ENCODE measurements around the gene MRPL52. TPM values are rescaled to one million over a fixed set of nuclear protein-coding genes. Genes with fewer than 3 reads are reported as not detected.

MRPL52 gene
- total and polyA plus RNA-seq, 12 donors = 90.1 to 300 (median 113) TPM

GRCh38 chr14:22842211-22843122 is 12.8 kb downstream of the MRPL52 start:
- H3K4me3 ChIP-seq = no peak overlapping the region
- H3K27ac ChIP-seq = no peak overlapping the region
- H3K27me3 ChIP-seq = peaks cover 0 to 4% (median 0%) of the 10 kb centered on the region in 7 donors
- TF ChIP-seq CTCF (IDR thresholded peaks at IDR 0.05) = no peak
- intact Hi-C loops (cut with DNase I) = no loop called here
- 91 to 93% methylated on average over 28 of the region's 28 CpGs for WGBS, 2 donors
- peaks cover 7 to 59% (median 33%) of the 10 kb centered on the region in 9 donors for H3K4me1 ChIP-seq
- DNase-seq (no peak), ATAC-seq (no peak)
- no peaks in the 10 kb centered on the region for H3K9me3 ChIP-seq
- peaks cover 0 to 71% (median 32%) of the 10 kb centered on the region in 9 donors for H3K36me3 ChIP-seq

GRCh38 chr14:22843123-22843925 is 13.6 kb downstream of the MRPL52 start:
- Histone ChIP-seq H3K4me3 (no peak overlapping the region), H3K36me3 (peaks cover 0 to 71% (median 32%) of the 10 kb centered on the region in 9 donors), H3K27ac (no peak overlapping the region), H3K27me3 (no peaks in the 10 kb centered on the region), H3K9me3 (no peaks in the 10 kb centered on the region), H3K4me1 (peaks cover 7 to 59% (median 35%) of the 10 kb centered on the region in 9 donors)
- no peak for DNase-seq
- ATAC-seq = no peak
- 87 to 91% methylated on average over 21 of the region's 21 CpGs for WGBS, 2 donors
- intact Hi-C loops (cut with DNase I) = no loop called here
- no peak for TF ChIP-seq CTCF (IDR thresholded peaks at IDR 0.05)

- Histone ChIP-seq H3K27me3 (no peaks in the 10 kb centered on the region), H3K4me1 (peaks cover 8 to 59% (median 35%) of the 10 kb centered on the region in 9 donors), H3K27ac (no peak overlapping the region), H3K4me3 (no peak overlapping the region), H3K9me3 (no peaks in the 10 kb centered on the region), H3K36me3 (peaks cover 0 to 67% (median 32%) of the 10 kb centered on the region in 9 donors)
- TF ChIP-seq CTCF (IDR thresholded peaks at IDR 0.05) = no peak
- ATAC-seq (no peak), DNase-seq (no peak)
- intact Hi-C loops (cut with DNase I) = no loop called here
- WGBS, 2 donors = 91 to 92% methylated on average over 22 of the region's 22 CpGs
These were observed 14.8 kb downstream of the MRPL52 start for GRCh38 chr14:22844221-22845102.

- no peaks in the 10 kb centered on the region for H3K27me3 ChIP-seq
- no peak for TF ChIP-seq CTCF (IDR thresholded peaks at IDR 0.05)
- WGBS, 2 donors = 87 to 93% methylated on average over 9 of the region's 9 CpGs
- H3K9me3 ChIP-seq = no peaks in the 10 kb centered on the region
- H3K4me3 ChIP-seq = no peak overlapping the region
- intact Hi-C loops (cut with DNase I) = no loop called here
- H3K4me1 ChIP-seq = peaks cover 14 to 59% (median 39%) of the 10 kb centered on the region in 9 donors
- ATAC-seq = no peak
- peaks cover 0 to 66% (median 32%) of the 10 kb centered on the region in 9 donors for H3K36me3 ChIP-seq
- peak overlapping the region in 1 of 10 donors; percentile 3 for H3K27ac ChIP-seq
- DNase-seq = no peak
These were observed 15.4 kb downstream of the MRPL52 start for GRCh38 chr14:22845103-22845394.
